Stomach (tissue), 9 donors: ENCODE results near the gene EXT2. TPM values are rescaled to one million over a fixed set of nuclear protein-coding genes. Genes with fewer than 3 reads are reported as not detected.

Experiments used
- DNase-seq, 2 donors: peaks; one replicate each; pipeline versions ENCODE4 v3.0.0 to v3.0.0-alpha.2; 2013 to 2019
- H3K27ac ChIP-seq, 5 donors: fragments of 200-600 bp in 4 of 5; sonication (generic) in 4 of 5; one replicate each; pipeline ENCODE4 v1.5.1; 2013 to 2019; ENCODE audit warnings: mild to moderate bottlenecking in 1 of 5, moderate library complexity in 1 of 5
- H3K27me3 ChIP-seq, 3 donors: fragments of 200-600 bp; sonication (generic); one replicate each; pipeline ENCODE4 v1.5.1; 2017 to 2019; ENCODE audit warnings: mixed run types in 1 of 3
- H3K36me3 ChIP-seq, 4 donors: fragments of 200-600 bp; sonication (generic); 1 replicate in 3 of 4; 2 replicates in 1 of 4; pipeline ENCODE4 v1.5.1; 2016 to 2019
- H3K4me1 ChIP-seq, 4 donors: fragments of 200-600 bp; sonication (generic); one replicate each; pipeline ENCODE4 v1.5.1; 2016 to 2019
- H3K4me3 ChIP-seq, 4 donors: fragments of 200-600 bp; sonication (generic) in 3 of 4; one replicate each; pipeline ENCODE4 v1.5.1; 2016 to 2019; ENCODE audit warnings: mild to moderate bottlenecking in 1 of 4
- H3K9me3 ChIP-seq, 4 donors: fragments of 200-600 bp; sonication (generic); one replicate each; pipeline ENCODE4 v1.5.1; 2016 to 2019
- EP300 ChIP-seq: sonication (generic); formaldehyde crosslinking; IDR thresholded peaks from one replicate; pipeline ENCODE4 v1.6.1; 2017; ENCODE audit warnings: antibody characterized with exemption
- POLR2A ChIP-seq, 4 donors: fragments of 450-650 bp; IDR thresholded peaks; one replicate each; pipeline ENCODE4 v1.6.1; 2016; ENCODE audit warnings: antibody characterized with exemption in 4 of 4, control low read depth in 2 of 4, mild to moderate bottlenecking in 1 of 4, moderate library complexity in 1 of 4
- POLR2AphosphoS5 ChIP-seq, 3 donors: sonication (generic); formaldehyde crosslinking; IDR thresholded peaks; one replicate each; pipeline ENCODE4 v1.6.1; 2016; ENCODE audit warnings: antibody characterized with exemption in 3 of 3
- WGBS, 5 donors: extraction: QIAGEN DNeasy Blood & Tissue Kit in 3 of 5; methylation state at CpG; one replicate each; pipeline versions ENCODE4 v1.1.5 to v1.1.7; 2013 to 2018; 5-methylcytosine and 5-hydroxymethylcytosine counted together
- intact Hi-C: fragments of 100-400 bp; cut with DNase I; formaldehyde crosslinking; loops from one replicate; pipeline ENCODE4 v1.15.1; 2023; ENCODE audit warnings: low total_unique reads
- polyA plus RNA-seq, 3 donors: library from polyadenylated mRNA; stranded (reverse); fragments of 200-250 nt; gene quantifications; one replicate each; pipeline ENCODE4 v1.2.3, GENCODE V29; 2013
- total RNA-seq, 5 donors: library from RNA; depleted of rRNA; stranded (reverse); fragments of >200 nt; gene quantifications; one replicate each; pipeline versions ENCODE4 v1.1.0 to v1.2.3, GENCODE V29; 2014 to 2016
- TF ChIP-seq, protein P1 (sequence below), 7 experiments: fragments of 450-650 bp in 4 of 7; fragments of 200-600 bp in 3 of 7; sonication (generic) in 3 of 7; IDR thresholded peaks; one replicate each; pipeline ENCODE4 v1.5.1; 2016 to 2019; ENCODE audit warnings: antibody characterized with exemption in 7 of 7, control low read depth in 2 of 7, mild to moderate bottlenecking in 1 of 7
- donor health status: healthy with polysubstance abuse.
- donor health status: Bipolar disorder and iron deficiency.
- donor health status: healthy.

The EXT2 gene
- total and polyA plus RNA-seq, 8 donors, result 10.5 to 93.8 (median 16.0) TPM

DNA sequence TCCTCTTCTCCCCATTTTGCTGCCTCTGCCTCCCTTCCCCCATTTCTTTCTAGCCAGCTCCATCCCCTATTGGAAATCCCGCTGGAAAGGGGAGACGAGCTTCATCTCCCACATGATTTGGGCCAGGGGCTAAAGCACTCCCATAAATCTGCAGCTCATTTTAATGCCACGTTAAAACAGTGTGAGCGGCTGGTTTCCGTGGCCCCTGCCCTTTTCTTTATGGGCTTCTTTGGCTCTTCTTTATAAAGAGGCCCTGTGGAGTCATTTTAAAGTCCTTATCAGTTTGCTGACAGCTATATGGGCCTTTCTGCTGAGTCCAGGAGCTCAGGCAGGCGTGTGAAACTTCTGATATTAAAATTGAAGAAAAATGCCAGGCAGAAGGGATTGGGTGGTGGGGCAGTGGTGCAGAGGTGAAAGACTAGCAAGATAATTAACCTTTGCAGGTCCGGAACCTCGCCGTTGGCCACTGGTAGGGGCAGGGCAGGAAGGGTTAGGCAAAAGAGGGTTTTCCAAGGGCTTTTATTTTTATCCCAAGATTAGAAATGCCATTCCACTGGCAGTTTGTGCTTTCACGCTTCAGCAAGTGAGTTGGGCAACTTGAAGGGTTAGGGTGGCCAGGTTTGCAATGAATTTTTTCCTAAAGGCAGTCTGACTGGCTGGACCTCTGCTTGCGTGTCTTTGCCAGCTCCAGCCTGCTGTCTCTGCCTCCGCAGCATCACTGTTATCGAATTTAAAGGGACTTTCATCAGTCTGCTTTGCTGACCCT, 44.3 kb downstream of the EXT2 start:
- Histone ChIP-seq H3K4me3 (no peak overlapping the region), H3K9me3 (no peaks in the 10 kb centered on the region), H3K36me3 (peaks cover 0 to 33% (median 28%) of the 10 kb centered on the region in 4 donors), H3K4me1 (peaks cover 0 to 19% (median 5%) of the 10 kb centered on the region in 4 donors), H3K27me3 (no peaks in the 10 kb centered on the region), H3K27ac (no peak overlapping the region)
- no peak for DNase-seq
- TF ChIP-seq POLR2A (IDR thresholded peaks at IDR 0.05) (no peak), EP300 (no peak), POLR2AphosphoS5 (IDR thresholded peaks at IDR 0.05) (no peak)
- TF ChIP-seq, protein P1, sequence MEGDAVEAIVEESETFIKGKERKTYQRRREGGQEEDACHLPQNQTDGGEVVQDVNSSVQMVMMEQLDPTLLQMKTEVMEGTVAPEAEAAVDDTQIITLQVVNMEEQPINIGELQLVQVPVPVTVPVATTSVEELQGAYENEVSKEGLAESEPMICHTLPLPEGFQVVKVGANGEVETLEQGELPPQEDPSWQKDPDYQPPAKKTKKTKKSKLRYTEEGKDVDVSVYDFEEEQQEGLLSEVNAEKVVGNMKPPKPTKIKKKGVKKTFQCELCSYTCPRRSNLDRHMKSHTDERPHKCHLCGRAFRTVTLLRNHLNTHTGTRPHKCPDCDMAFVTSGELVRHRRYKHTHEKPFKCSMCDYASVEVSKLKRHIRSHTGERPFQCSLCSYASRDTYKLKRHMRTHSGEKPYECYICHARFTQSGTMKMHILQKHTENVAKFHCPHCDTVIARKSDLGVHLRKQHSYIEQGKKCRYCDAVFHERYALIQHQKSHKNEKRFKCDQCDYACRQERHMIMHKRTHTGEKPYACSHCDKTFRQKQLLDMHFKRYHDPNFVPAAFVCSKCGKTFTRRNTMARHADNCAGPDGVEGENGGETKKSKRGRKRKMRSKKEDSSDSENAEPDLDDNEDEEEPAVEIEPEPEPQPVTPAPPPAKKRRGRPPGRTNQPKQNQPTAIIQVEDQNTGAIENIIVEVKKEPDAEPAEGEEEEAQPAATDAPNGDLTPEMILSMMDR (IDR thresholded peaks at IDR 0.05), result no peak
- WGBS, 5 donors, result 75 to 87% (median 83%) methylated on average over 13 of the region's 13 CpGs
- intact Hi-C loops, result no loop called here

DNA sequence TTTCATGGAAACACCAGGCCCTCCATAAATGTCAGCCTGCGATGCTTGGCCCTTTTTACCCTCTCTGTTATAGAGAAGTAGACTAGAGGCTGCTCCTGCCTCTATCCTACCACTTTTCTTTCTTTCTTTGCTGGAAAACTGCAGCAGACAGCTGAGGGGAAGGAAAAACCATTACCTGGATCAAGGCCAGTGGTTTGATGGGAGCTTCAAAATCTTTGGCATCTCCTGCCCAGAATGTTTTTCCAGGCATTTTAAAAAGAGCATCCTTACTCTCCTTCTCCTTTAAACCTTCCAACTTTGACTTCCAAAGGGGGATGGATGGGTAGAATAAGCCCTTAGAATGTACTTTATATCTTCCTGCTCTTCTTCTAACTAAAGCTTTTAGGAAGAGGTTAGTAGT, 44.9 kb downstream of the EXT2 start:
- H3K4me1 ChIP-seq, result peaks cover 0 to 19% (median 5%) of the 10 kb centered on the region in 4 donors
- no peak for DNase-seq
- TF ChIP-seq, protein P1 (IDR thresholded peaks at IDR 0.05), result no peak
- TF ChIP-seq POLR2AphosphoS5 (IDR thresholded peaks at IDR 0.05) (no peak), POLR2A (IDR thresholded peaks at IDR 0.05) (no peak), EP300 (no peak)
- intact Hi-C loops, result no loop called here
- 77 to 91% (median 87%) methylated on average over 1 of the region's 1 CpG for WGBS, 5 donors
- peaks cover 0 to 36% (median 25%) of the 10 kb centered on the region in 4 donors for H3K36me3 ChIP-seq
- no peaks in the 10 kb centered on the region for H3K9me3 ChIP-seq
- H3K27ac ChIP-seq, result no peak overlapping the region
- no peaks in the 10 kb centered on the region for H3K27me3 ChIP-seq
- no peak overlapping the region for H3K4me3 ChIP-seq

GRCh38 chr11:44140805-44141204, 45.3 kb downstream of the EXT2 start:
- intact Hi-C loops, result no loop called here
- TF ChIP-seq POLR2AphosphoS5 (IDR thresholded peaks at IDR 0.05), result no peak
- TF ChIP-seq, protein P1 (IDR thresholded peaks at IDR 0.05), result no peak
- TF ChIP-seq POLR2A (IDR thresholded peaks at IDR 0.05), result no peak
- no peak for TF ChIP-seq EP300

GRCh38 chr11:44143987-44144909, 48.8 kb downstream of the EXT2 start:
- no peak overlapping the region for H3K27ac ChIP-seq
- TF ChIP-seq EP300 (no peak), POLR2AphosphoS5 (IDR thresholded peaks at IDR 0.05) (no peak), POLR2A (IDR thresholded peaks at IDR 0.05) (no peak)
- TF ChIP-seq, protein P1 (IDR thresholded peaks at IDR 0.05), result no peak

More at GRCh38 chr11:44140805-44141204, 45.3 kb downstream of the EXT2 start:
- Histone ChIP-seq H3K27ac (no peak overlapping the region), H3K4me1 (peaks cover 0 to 19% (median 5%) of the 10 kb centered on the region in 4 donors), H3K9me3 (no peaks in the 10 kb centered on the region), H3K4me3 (no peak overlapping the region), H3K36me3 (peaks cover under 1 to 41% (median 26%) of the 10 kb centered on the region in 4 donors), H3K27me3 (no peaks in the 10 kb centered on the region)
- WGBS, 5 donors, result 0 to 82% (median 67%) methylated on average over 1 of the region's 1 CpG
- DNase-seq, result no peak

More at GRCh38 chr11:44143987-44144909, 48.8 kb downstream of the EXT2 start:
- 65 to 75% (median 71%) methylated on average over 7 of the region's 7 CpGs for WGBS, 5 donors
- Histone ChIP-seq H3K9me3 (no peaks in the 10 kb centered on the region), H3K36me3 (peaks cover 5 to 55% (median 36%) of the 10 kb centered on the region in 4 donors), H3K27me3 (no peaks in the 10 kb centered on the region), H3K4me3 (no peak overlapping the region), H3K4me1 (peaks cover 0 to 19% (median 5%) of the 10 kb centered on the region in 4 donors)
- intact Hi-C loops, result no loop called here
- DNase-seq, result peak in 1 of 2 donors; percentile 20
